Limb (tissue), 2 donors: ENCODE data around the gene CFAP100.

Experiments
- DNase-seq, 2 donors: peaks; one replicate each; pipeline ENCODE4 v3.0.0-alpha.2; 2016; ENCODE audit errors: extremely low spot score in 2 of 2

Gene CFAP100

DNA sequence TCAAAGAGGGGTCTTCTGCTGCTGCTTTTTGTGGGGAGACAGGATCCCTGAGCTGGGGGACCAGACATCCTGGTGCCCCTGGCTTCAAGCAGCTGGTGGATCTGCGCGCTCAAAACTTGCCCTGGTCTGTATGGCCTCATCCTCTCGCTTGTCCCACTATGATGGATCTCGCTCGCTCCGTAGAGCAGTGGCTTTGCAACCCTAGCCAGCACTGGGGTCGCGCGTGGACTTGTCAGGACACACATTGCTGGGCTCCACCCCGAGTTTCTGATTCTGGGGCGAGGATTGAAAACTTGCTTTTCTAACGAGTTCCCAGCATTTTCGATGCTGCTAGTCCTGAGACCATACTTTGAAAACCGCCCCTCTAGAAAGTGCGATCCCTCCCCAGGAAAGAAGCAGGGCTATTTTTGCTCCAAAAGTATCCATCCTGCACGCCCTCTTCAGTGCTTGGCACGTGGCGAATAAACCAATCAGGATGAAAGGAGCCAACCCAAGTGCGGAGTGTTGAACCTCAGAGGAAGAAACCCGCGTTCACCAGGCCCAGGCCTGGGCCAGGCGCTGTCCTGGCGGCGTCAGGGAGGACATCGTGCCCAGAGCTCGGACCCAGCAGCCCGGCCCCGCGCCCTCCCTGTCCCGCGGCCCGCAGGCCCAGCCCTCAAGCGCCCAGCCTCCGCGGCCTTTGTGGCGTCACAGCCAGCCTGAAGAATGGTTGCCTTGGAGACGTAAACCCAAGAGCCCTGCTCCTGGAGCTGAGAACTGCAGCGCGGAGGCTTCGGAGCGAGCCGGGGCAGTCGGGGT lies at the start of gene CFAP100:
Gene CFAP100 (plus strand): TSS at position 731 of the 798 bp plus-strand sequence. CDS start 1,092 bp downstream, outside the sequence.
- peak; percentile 11 to 75 for DNase-seq

DNA sequence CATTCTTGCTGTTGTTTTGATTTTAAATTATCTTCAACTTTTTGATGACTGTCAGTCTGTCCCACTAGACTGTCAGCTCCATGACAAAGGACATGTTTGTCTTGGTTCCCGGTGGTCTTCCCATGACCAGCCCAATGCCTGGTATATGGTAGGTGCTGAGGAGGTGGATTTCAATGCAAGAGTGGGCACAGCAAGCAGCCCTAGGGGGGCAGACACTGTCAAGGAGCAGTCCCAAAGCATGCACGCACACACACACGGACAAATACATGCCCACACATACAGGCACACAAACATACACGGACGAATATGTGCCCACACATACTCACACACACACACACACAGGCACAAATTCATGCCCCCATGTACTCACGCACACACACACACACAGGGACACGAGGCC lies 49.5 kb upstream of the CFAP100 start:
- peak in 1 of 2 donors; percentile 12 for DNase-seq

DNA sequence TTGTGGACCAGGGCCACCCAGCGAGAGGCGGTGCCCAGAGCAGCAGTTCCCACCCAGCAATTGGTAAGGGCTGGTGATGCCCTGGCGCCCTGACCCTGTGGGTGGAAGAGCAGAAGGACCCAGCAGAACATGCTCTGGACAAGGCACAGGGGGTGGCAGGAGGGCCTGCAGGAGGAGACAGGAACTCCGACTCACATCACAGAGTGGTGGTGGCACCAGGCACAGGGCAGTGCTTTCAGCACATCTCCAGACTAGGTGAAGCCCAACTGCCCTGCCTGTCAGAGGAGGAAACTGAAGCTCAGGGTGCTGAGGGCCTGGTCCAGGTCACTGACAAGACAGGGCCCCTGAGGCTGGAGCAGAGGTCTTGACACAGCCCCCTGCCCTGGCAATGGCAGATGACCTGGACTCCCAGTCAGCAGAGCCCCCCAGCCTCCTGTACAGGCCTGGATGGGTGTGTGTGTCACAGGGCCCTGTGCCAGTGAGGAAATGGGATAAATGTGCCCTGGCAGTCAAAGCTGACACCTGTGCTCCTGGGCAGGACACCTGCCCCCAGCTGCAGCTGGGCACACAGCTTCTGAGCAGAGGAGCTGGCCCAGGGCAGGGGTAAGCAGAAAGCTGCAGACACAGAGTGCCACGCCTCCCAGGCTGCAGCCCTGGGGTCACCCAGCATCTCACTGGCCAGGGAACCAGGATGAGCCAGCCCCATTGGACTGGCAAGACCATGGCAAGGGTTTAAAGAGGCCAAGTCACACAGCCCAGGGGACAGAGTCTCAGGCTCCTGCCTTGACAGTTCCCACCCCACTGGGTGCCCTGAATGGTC lies 48.9 kb upstream of the CFAP100 start:
- DNase-seq = peak in 1 of 2 donors; percentile 16

DNA sequence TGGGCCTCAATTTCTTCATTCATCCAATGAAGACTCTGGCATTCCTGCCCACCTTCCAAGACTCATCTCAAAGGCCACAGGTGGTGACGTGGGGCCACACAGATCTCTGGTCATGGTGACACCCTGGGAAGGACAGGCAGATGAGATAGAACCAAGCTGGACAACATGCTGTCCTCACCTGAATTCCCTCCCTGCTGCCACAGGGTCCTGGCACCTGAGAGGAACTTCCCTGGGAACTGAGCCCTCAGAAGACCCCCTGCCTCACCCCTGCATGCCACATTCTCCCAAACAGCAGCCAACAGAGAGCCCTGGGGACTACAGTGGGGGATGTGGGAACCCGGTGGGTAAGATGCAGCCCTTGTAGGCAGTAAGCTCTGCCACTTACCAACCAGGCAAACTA lies 48.2 kb upstream of the CFAP100 start:
- peak in 1 of 2 donors; percentile 9 for DNase-seq

DNA sequence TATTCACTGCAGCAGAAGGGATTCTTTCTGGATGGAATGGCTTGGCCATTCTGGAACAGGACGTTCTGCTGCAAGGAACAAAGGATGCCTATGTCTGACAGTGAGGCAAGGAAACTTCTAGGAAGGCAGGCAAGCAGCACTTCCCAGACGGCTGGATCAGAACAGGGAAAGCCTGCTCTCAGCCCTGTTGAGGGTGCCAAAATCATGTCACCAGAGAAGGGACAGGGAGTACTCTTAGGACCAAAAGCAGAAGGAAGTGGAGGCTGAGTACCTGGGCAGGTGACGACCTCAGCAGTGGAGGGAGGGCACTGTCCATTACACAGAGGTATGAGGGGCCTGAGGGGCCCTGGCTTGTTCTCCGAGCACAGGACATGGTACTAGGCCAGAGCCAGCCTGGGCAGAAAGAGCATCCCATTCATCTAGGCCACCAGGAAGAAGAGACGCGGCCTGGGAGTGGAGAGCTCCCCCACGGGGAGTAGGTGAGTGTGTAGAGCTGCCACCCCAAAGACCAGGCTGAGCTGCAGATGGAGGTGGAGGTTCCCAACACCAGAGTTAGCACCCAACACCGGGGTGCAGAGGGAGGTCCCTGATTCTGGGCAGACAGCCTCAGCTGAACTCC lies 47.1 kb upstream of the CFAP100 start:
- no peak for DNase-seq

DNA sequence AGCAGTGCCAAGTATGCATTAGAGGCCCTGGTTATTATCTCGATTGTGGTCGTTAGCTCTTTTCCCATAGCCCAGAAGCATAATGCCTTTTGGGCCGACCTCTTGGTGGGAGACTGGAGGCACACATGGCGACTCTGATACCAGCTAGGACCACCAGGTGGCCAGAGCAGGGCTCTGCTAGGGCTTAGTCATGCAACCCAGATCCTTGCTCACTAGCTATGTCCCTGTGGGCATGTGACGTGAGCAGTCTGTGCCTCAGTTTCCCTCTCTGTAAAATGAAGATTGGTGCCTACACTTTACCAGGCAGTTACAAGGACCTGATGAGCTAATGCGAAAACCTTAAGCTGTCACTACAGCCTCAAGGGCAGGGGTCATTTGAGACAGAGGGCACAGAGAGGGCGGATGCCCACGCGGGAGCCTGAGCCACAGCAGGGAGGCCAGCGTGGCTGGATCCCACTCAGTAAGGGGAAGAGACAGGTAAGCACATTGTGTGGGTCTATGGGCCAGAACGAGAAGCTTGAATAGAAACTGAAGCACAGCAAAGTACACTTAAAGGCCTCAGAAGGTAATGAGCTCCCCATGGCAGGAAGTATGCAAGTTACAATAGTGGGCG lies 46.3 kb upstream of the CFAP100 start:
- peak in 1 of 2 donors; percentile 16 for DNase-seq

DNA sequence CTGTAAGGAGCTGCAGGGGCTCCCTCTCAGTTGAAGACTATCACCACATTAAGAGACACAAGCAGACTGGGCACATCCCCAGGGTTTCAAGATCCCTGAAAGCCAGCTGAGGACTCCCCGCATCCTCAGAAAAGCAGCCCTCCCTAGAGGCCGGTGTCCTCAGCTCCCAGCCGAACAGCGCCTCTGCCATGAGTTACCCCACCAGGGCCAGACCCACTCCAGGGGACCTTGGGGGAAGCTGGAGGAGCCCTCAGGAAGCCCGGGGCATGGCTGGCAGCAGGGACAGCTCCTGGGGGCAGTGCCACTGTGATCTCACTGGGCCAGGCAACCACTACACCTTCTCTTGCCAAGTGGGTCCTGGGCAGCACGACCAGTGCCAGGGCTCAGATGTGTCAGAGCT lies 45.6 kb upstream of the CFAP100 start:
- no peak for DNase-seq

DNA sequence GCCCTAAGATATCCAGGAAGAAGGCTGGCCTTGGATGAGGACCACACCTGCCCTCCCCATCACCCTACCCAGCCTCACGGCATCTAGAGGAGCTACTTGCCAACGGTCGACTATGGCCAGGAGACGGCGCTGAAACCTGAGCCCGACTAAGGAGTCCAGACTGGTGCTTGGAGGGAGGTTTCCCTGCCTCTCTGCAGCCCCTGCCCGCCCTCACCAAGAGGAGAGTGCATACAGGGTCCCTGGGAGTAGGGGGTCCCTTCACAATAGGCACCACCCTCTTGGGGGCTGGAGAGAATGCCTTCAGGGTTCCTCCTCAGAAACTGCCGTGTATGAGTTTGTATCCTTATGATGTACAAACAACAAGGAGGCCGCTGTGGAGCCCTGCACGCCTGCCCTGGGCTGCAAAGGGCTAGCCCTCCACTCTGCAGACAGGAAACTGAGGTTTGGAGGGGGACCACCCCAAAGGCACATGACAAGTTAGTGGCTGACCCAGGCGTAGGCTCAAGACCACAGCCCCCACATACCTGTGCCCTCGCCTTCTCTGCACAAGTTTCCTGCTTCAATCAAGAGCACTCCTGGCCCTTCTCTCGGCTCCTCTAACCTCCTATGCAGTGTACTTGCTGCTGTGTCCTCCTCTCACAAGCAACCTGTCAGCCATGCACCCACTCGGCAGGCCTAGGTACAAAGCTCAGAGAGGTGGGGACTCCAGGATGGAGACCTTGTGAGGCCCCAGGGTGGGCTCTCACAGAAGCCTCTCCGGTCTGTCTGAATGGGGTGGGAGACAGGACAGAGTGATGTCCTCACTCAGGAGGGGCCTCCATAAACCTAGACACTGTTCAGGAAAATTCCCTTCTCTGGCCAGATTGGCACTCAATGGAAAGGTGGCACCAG lies 44.9 kb upstream of the CFAP100 start:
- no peak for DNase-seq

DNA sequence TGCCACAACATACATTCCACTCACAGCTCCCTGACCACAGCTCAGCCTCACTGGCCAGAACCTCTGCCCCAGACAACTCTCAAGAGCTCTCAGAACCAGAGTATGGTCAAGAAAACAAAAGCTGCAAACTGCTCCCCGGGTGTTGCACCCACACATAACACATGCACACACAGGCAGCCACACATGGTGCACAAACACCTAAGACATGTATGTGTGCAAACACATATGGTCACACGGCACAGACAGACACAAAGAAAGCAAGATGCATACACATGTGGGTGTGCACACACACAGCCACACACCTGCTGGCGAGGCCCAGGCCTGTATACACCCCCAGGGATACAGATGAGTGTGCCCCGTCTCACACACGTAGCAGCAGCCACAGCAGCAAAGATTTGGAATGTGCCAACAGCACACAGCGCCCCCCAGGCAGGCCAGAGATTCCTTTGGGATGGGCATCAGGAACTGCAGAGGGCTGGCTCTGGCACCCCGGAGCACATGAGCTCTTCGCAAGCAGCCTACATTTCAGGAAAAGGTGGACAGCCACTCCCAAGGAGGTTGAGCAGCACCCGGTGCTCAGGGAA lies 44.1 kb upstream of the CFAP100 start:
- no peak for DNase-seq

DNA sequence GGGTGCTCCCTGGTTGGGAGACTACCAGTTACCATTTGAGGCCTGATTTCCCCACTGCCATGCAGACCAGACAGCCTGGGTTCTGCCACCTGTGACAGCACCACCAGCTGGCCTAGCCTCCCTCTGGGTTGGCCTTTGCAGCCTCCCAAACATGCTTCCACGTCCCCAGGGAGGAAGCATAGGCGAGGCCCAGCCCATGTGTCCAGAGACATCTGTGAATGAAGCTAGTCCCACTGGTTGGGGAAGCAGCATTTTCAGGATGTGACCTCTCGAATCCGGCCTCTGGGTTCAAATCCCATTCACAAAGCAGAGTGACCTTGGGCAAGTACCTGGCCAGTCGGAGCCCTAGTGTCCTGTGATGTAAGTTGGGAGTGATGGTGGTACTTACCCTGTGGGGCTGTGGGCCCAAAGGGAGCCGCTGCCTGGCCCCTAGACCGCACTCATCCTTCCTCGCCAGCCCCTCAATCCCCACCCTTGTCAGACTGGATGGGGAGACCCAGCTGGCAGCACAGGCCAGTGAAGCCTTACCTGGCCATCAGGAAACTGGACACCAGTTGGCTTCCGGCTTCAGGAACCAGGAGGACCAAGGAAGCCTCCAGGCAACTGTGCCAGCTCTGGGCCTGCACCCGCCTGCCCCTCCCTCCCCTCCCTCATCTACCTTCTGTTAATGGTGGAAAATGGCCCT lies 43.5 kb upstream of the CFAP100 start:
- no peak for DNase-seq

DNA sequence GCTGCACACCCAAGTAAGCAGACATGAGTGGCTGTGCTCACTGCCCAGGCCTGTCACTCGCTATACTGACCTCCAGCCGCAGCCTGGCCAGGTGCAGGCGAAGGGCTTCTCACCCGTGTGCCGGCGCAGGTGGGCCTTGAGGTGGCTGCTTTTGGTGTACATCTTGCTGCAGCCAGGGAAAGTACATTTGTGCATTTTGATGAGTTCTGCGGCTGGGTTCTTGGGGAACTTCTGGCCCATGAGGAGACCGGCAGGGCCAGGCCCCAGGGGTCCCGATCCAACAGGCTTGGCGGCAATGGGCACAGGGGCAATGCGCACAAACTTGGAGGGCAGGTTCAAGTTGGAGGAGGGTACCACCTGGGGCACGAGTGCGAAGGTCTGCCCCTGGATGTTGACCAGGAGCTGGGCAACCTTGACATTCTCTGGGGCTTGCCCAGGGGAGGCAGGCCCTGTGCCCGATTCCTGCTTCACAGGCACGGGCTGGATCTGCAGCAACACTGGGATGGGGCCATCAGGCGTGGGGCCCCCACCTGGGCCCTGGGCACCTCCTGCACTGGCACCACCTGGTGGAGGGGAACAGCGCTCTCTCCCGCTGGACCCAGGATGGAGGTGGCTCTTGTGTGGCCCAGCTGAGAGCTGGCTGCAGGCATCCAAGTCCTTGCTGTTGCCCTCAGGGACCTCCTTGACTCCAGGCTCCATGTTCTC lies 42.8 kb upstream of the CFAP100 start:
- DNase-seq = no peak

DNA sequence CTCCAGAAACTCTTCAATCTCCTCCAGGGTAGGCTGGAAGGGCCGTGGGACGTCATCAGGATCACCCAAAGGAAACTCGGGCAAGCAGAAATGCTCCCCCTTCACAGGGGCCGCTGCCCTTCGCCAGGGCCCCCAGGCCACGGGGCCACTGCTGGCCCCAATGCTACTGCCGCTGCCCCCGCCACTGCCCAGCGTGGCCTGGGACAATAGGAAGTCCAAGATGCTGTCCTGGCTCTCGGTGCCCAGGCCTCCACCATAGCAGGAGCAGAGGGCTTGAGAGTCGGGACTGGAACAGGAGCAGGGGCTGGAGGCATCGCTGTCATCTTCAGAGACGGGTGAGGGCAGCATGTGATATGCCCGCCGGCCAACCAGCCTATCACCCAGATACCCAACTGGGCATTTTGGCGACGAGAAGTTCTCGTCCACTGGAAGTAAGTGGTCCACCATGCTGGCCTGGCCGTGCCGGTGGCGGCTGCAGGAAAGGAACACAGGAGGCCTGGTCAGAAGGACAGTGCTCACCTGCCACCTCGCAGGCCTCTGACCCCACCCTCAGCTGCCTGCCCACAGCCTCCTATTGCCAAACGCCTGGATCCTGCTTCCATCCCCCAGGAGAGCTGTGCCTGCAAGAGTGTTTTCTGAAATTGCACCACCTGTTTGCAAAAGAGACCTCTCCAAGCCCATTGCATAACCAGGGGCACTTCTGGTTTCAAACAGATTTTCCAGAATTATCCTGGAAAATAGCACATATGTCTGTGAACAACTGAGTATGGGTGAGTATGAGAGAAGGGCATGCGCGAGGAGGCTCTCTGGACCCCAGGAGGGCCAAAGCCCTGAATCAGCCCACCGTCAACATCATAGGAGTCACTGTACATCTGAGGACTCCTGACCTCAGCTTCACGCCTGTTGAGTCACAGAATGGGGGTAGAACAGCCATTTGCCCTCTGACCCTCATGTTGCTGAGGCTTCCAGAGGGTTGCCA lies 41.9 kb upstream of the CFAP100 start:
- no peak for DNase-seq

DNA sequence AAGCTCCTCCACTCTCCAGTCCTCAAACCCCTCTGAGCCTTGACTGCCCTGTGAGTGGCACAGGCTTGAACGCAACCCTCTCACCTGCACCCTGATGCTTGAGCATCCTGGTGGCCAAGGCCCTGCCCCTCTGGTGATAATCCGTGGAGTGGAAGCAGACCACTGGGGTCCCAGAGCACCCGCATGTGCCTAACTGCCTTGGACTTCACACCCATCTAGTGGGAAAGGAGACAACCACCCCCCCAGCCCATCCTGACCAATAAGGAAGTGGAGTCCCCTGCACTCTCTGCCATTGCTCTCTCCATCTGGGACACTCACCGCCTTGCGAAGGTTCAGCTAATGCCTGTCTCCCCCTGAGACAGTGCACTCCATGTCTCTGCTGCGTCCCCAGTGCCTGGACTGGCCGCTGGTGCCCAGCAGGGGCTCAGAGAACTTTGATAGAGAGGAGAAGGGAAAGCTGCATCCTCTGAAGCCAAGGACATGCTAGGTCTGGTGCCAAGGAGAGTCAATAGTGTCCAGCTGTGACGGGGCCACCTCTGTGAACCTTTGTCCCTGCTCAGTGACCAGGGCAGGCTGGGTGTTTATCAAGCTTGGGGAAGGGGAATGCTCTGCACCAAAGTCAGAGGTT lies 40.9 kb upstream of the CFAP100 start:
- DNase-seq = no peak

DNA sequence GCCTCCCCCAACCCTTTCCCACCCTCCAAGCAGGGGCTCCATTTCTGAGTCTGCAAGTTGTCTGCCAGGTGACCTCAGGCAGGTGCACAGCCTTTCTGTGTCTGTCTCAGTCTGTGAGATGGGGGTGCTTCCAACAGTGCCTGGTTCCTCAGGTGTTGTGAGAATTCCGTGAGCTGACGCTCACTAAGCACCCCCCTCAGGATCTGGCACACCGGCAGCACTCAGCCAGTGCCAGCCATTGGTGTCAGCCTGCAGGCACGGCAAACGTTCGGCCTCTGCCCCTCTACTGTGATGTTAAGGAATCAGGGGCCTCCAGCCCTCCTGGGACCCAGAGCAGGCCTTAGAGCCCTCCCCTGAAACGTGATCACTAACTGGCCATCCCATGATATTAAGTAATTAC lies 39.9 kb upstream of the CFAP100 start:
- DNase-seq = no peak

DNA sequence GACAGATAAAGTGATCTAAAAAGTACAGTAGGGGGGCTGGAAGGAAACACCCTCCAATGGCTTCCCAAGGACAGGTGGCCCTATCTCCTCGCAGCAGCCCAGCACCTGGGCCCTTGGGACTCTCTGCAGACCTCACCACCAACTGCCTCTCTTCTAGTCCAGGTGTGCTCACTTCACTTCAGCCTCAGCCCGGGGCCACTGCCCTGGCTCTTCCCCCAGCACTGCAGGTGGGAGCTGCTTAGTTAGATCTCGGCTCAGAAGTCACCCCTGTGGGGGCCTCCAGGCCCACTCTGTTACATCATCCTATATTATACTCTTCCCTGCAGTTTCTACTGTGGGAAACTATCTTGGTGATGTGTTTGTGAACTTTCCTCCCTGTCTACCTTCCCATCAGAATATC lies 39.5 kb upstream of the CFAP100 start:
- no peak for DNase-seq

DNA sequence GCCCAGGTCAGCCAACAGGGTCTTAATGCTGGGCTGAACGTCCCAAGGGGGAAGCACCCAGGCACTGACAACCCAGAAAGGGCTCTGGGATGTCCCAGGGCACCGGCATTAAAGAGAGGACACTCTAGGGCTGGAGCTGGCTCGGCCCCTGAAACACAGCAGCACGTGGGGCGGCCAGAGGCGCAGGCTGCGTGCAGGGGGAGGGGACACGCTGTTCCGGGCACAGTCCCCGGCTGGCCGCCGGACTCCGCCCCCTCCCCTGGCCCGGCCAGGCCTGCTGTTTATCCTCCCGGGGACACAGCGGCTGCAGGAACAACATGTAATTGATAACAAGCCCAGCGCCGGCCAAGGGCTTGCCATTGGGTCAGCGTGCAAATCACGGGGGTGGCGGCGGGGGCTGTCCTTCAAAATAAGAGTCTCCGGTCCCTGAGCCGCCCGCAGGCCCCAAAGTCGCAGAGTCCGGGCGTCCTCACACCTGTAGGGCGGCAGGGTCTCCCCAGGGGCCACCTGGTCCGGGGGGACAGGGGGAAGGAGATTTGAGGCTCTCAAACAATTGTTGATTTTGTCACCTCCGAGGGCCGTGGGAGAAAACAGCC lies 38.8 kb upstream of the CFAP100 start:
- DNase-seq = peak; percentile 71 to 81
